HG02759 (cell line): Measurements from ENCODE around the gene SLC2A4.

Experiments used
- ATAC-seq: cut with Tn5 transposase; IDR thresholded peaks from one replicate; pipeline ENCODE4 v1.9.1; 2021; ENCODE audit warnings: mild to moderate bottlenecking, moderate library complexity; ENCODE audit not compliant: unreplicated experiment

The SLC2A4 gene

DNA sequence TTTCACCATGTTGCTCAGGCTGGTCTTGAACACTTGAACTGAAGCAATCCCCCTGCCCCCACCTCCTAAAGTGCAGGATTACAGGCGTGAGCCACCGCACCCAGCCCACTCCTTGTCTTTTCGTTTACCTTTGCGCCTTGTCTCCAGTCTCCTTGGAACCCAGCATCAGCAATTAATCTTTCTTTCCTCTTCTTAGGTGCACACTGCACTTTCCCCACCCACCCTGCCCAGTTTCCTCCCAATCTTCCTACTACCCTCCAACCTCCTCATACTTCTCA lies 17.8 kb upstream of the SLC2A4 start:
- ATAC-seq = no peak

DNA sequence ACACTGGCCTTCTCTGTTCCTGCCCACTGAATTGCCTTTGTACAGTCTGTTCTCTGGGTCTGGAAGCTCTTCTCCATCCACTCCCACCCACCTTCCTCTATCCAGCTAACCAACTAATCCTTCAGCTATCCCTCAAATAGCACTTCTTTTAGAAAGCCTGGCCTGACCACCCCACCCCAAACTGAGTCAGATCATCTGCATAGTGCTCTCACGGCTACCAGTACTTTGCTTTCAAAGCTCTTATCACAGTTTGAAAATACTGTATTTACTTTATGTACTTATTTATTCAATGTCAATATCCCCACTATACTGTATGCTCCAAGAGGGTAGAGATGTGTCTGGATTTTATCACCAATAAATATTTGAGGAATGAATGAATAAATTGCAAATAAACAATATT lies 14.7 kb upstream of the SLC2A4 start:
- no peak for ATAC-seq

DNA sequence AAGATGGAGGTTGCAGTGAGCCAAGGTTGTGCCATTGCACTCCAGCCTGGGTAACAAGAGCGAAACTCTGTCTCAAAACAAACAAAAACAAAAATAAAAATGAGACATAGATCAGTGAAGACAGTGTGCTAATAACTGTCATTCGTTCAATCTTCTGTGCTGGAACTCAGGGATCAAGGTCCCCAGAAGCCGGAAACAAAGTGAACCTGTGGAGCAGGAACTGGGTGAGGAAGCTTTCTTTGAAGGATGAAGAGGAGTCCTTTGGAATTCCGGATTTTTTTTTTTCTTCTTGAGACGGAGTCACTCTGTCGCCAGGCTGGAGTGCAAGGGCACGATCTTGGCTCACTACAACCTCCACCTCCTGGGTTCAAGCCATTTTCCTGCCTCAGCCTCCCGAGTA lies 2.1 kb upstream of the SLC2A4 start:
- no peak for ATAC-seq

DNA sequence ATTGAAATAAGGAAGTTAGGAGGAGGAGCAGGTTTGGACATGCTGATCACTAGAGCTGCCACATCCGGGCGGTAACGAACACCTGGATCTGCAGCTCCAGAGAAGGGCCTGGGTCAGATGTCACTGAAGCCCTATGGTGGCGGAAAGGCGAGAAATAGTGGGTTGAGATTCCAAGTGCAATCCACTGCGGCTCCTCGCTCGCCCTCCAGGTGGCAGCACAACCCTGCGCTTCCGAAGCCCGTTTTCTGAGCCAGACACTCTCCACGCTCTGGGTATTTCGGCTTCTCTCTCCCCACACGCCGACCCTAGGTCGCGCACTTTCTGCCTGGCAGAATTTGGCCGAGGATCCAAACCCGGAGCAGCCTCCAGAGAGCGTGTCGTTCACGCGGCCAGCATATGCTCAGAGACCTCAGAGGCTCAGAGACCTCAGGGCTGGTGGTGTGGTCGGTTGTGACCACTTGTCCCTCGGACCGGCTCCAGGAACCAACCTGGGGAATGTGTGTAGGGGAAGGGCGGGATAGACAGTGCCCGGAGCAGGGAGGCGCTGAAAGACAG lies 922 bp upstream of the SLC2A4 start:
- ATAC-seq = peak; percentile 64

DNA sequence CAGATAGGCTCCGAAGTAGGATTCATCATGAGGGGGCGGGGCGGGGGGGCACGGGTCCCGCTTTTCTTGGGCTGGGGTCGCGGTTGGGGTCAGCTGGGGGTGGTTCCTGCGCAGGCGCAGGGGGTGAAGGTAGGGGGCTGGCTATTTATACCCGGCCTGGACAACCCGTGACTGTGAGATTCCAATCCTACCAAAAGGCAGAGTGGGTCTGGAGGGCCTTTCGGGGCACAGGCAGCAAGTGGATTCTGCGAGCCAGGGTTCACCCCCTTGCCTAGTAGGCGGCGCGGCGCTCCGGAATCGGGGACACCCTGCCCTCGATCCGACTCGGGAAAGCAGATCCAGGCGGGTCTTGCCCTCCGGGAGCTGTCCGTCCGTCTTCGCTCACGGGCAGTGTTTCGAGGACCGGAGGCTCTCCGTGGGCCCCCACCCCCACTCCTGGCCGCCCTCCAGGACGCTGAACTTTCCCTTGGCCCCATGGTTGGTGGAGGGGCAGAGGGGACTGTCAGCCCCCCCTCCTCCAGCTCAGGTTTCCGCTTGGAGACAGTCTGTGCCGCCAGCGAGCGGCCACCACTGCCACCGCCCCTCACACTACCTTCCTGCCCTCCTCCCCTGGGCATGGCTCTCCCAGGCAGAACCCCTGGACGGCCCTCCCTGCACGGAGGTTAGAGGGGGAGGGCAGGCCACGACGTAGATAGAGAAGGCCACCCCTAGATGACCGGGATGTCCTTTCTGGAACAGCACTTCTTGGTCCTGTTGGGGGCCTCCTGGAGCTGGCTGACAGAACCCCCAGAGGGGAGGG lies 634 bp downstream of the SLC2A4 start:
- no peak for ATAC-seq

DNA sequence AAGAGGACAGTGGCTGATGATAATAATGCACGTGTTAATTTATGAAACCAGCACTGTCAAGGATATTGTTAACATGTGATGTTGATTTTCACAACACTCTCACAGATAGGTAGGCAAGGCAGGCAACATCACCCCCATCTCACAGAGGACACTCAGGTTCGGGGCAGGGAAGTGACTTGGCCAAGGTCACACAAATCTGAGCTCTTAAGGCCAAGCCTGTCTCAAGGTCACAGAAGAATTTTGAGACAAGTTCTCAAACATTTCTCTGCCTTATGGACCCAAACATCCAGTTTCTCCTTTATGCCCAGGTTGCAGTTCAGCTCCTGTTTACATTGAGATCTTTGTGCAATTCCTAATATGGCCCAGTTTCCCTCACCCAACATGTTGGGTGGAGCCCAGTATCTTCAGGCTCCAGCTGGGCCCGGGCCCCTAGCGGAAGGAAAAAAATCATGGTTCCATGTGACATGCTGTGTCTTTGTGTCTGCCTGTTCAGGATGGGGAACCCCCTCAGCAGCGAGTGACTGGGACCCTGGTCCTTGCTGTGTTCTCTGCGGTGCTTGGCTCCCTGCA lies 1.3 kb downstream of the SLC2A4 start:
- no peak for ATAC-seq

DNA sequence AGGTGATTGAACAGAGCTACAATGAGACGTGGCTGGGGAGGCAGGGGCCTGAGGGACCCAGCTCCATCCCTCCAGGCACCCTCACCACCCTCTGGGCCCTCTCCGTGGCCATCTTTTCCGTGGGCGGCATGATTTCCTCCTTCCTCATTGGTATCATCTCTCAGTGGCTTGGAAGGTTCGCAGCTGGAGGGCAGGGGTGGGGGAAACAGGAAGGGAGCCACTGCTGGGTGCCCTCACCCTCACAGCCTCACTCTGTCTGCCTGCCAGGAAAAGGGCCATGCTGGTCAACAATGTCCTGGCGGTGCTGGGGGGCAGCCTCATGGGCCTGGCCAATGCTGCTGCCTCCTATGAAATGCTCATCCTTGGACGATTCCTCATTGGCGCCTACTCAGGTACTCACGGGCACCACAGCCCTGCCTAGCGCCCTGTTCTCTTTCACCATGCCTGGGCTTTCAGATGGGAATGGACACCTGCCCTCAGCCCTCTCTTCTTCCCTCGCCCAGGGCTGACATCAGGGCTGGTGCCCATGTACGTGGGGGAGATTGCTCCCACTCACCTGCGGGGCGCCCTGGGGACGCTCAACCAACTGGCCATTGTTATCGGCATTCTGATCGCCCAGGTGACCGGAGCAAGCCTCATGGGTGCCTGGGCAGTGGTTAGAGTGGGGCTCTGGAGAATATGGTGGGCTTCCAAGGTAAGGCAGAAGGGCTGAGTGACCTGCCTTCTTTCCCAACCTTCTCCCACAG lies 2.1 kb downstream of the SLC2A4 start:
- ATAC-seq = no peak

DNA sequence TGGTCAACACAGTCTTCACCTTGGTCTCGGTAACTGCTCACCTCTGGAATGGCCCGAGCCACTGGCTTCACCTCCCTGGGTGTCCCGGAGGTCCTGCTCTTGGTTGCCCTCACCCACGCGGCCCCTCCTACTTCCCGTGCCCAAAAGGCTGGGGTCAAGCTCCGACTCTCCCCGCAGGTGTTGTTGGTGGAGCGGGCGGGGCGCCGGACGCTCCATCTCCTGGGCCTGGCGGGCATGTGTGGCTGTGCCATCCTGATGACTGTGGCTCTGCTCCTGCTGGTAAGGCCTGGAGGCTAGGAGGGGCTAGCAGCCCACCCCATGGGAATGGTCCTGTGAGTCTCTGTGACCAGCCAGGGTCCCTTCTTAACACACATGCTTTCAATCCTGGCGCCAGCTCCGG lies 3.4 kb downstream of the SLC2A4 start:
- ATAC-seq = no peak

DNA sequence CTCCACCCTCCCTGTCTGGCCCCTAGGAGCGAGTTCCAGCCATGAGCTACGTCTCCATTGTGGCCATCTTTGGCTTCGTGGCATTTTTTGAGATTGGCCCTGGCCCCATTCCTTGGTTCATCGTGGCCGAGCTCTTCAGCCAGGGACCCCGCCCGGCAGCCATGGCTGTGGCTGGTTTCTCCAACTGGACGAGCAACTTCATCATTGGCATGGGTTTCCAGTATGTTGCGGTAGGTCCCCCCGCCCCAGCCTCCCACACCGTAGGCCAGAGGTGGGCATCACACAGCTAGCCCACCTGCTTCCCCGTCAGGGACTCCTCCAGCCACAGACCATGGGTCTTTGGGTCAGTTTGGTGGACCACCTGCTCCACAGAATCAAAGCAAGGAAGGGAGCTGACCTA lies 4.2 kb downstream of the SLC2A4 start:
- no peak for ATAC-seq

DNA sequence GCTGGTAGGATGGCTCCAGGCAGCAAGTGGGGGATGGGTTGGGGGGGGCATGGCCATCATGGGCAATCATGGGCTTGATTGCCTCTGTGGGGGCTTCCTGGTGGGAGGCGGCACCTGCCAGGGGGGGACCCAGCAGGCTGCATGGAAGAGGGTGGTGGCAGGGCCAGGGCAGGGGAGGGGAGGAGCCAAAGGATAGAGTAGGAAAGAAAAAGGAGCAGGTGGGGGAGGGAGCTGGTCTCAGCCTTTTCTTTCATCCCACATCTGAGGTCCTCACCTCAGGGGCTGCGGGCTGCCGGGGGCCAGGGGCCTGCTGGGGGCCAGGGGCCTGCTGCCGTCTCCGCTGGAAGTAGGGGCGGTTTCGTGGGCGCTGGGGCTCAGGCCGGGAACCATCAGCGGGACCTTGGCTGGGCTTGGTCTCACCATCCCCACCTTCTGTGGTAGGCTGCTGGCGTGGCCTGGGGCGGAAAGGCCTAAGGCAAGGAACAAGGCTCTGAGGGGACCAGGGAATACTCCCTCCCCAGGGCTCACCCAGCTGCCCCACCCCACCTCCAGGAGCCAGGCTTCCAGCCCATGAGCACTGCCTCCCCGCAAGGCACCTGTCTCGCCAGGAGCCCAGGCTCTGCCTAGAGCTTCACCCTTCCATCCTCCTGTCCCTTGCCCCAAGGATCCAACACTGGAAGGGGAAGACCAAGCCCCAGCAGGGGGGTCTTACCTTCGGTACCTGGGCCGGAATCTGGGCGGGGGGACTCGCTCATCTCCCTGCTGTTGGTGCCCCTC lies 7.9 kb downstream of the SLC2A4 start:
- ATAC-seq = no peak

DNA sequence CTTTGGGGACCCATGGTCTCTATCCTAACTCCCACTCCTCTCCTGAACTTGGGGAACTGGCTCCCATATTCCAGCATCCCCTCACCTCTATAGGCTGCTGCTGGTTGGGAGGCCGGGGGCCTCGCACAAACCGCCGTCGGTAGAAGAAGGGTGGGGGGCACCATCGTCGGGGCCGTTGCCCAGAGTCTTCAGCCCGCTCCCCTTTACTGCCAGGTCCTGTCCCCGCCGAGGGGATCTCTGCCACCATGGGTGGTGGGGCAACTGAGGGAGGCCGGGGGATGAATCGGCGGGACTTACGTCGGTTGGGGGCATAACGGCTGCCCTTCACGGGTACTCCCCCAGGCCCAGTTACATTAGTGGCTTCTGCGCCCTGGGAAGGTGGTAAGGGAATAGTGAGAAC lies 8.6 kb downstream of the SLC2A4 start:
- ATAC-seq = no peak

DNA sequence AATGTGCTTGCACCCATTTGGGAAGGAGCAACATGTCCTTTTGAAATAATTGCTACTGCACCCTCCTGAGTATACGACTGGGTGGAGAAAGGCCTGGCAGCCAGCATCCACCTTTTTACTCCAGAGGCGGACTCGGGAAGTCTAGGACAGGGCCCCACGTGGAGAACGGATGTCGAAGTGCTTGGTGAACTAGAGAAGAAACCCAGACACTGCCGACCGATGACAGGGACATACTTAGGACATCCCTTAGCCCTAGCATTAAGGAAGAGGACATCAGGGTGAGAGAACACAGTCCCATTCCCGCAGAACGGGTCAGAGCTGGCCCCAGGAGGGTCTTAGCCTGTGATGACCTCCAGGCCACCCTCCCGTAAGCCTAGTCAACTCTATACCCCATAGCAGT lies 9.2 kb downstream of the SLC2A4 start:
- no peak for ATAC-seq

DNA sequence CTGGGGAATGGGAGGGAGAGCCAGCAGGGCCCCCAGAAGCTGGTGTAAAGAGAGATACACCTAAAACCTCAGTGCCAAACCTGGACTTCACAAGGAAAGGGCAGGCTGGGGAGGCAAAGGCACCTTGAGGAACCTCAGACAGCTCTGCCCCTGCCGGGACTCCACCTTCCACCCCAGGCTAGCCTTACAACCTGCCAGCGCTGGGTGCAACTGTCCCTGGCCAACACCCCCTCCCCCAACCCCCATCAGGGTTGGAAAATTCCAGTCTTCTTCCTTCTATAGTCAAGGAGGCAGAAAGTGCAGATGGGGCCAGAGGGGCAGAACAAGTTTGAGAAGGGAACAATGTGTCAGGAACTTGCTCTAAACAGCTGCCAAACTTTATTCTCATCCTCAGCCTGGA lies 10.7 kb downstream of the SLC2A4 start:
- no peak for ATAC-seq

DNA sequence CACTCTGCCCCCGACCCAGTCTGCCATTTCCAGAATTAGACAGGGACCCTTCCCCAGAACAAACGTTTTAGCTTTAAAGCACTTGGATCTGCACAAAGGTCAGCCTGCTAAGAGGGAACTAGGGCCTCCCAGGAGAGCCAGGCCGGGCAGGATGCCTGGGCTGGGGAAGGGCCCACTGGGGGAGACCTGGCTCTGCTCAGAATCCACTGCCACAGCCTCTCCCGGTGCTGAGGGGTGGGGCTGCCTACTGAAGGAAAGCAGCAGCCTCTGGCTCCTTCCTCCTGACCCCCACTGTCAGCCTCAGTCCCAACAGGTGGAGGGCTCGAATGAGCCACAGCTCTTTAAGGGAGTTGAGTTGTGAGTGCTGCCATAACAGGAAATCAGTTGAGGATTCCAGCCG lies 11.2 kb downstream of the SLC2A4 start:
- no peak for ATAC-seq

DNA sequence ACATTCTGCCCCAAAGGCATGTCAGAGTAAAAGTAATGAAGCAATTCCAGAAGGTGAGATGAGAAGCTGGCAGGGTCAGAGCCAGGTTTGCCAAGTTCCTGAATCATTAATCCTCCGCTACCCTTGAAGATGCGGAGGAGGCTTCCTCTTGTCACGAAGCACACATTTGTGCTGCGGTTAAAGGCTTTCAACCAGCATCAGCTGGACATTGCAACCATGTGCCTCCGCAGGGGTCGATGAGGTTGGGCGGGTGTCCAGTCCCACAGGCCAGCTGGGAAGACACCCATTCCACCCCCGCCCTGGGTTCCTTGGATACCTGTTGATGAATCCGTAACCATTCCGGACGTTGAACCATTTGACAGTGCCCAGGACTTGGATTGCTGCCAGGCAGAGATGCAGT lies 11.6 kb downstream of the SLC2A4 start:
- no peak for ATAC-seq

DNA sequence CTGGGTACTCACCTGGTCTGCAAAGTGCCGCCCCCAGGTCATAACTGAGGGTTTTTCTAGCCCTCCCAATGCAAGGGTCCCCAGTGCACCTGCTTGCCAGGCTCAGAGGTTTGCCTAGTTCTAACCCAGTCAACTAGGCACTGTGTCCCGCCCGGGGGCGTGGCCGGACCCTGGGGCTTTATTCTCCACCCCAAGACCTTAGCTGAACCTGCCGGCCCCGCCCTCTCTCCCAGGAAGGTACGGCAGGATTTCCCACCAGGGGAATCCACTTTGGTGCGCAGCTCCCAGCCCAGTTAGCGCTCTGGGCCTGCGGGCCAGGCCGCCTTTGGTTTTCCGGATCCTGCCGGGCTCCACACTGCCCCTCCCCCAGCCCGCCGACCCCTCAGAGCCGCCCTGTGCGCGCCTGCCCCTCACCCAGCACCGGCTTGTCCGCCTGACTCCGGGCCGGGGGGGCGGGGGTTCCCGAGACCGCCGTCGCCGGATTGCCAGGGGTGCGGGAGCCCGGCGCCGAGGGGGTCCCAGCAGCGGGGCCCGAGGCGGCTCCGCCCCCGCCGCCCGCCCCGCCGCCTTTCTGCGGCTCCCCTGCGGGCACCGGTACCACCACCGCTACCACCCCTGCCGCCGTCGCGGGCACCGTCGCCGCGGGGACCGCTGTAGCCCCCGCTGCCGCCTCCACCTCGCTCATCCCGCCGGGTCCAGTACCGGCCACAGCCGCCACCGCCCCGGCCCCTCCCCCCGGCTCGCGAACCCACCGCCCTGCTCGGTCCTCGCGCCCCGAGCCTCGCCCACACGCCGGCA lies 12.5 kb downstream of the SLC2A4 start:
- no peak for ATAC-seq

DNA sequence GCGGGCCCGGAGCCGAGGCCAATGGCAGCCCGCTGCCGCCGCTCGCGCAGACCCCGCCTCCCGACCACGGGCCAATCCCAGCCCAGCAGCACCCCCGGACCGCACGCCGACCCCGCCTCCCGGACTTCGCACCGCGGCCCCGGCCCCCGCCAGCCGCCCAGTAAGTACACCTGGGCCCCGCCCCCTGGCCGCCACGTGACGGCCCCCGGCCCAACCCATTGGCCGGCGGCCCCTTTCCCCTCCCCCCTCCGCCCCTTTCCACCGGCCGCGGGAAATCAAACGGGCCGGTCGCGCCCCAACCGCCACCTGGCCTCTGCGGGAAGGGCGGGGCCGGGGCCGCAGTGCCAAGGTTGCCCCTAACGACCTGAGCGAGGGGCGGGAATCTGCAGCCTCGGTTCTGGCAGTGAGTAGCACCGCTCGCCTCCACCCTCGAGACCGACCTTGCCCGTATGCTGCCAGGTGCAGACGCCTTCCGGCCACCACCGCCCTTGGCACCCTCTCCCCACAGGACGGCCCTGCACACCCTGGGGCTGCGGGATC lies 13.2 kb downstream of the SLC2A4 start, which contains the start of gene YBX2:
Gene YBX2, minus strand, starts transcription at position 26 of the 540 bp plus-strand sequence. CDS start 139 bp downstream, outside the sequence.
- peak; percentile 59 for ATAC-seq

DNA sequence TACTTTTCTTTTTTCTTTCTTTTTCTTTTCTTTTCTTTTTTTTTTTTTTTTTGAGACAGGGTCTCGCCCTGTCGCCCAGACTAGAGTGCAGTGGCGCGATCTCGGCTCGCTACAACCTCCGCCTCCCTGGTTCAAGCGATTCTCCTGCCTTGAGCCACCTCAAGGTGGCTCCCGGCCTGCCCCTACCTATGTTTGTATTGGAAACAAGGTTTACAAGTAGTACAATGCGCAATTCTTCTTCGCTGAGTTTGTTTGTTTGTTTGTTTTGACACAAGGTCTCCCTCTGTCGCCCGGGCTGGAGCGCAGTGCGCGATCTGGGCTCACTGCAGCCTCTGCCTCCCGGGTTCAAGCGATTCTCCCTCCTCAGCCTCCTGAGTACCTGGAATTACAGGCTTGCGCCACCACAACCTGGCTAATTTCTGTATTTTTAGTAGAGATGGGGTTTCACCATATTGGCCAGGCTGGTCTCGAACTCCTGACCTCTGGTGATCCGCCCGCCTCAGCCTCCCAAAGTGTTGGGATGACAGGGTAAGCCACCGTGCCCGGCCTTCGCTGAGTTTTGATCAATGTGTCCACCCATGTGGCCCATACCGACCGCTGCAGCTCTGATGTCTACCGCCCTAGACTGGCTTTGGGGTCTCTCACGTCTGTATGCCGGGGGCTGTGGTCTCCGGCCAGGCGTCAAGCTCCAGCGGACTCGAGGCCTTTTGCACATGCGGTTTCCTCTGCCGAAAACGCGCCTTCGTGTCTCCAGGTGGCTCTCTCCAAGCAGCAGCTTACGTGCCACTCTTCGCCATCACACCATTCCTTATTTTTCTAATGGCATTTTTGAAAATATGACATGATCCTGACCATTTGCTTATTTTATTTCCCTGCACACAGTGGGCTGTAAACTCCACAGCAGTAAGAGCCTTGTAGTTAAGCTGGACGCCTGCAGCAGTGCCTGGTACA lies 14.0 kb downstream of the SLC2A4 start:
- no peak for ATAC-seq
